Measurements from ENCODE around the gene CACNA1I. TPM values are rescaled to one million over a fixed set of nuclear protein-coding genes. Genes with fewer than 3 reads are reported as not detected.

The CACNA1I gene
- polyA plus RNA-seq, 1 experiment, result not detected

DNA sequence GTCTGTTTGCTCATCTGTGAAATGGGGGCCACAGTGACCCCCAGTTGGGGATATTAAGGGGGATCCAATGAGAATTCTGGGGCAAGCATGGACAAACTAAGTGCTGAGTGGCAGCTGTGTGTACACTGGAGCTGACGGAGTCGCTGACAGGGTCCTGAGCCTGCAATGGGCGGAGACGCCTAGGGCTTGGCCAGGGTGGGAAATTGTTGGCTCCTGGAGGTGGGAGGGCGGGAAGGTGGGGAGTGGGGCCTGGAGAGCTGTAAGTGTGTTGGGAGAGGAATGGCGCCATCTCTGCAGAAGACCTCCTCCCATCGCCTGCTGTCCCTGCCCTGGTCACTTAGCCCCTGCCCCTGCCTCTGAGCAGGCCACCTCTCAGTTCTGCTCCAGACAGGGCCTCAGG lies 7.3 kb downstream of the CACNA1I start:
- no peak overlapping the region for H3K27ac ChIP-seq (ENCODE audit: low read depth, low read length)
- H3K27me3 ChIP-seq (ENCODE audit: control insufficient read depth, insufficient read depth, low read length), result peaks cover 27% of the 10 kb centered on the region
- ChIA-PET POLR2A (no interaction called here), CTCF (no interaction called here)
- no peak for DNase-seq (ENCODE audit: low read depth, low spot score)
- no peaks in the 10 kb centered on the region; the same call in 1 of the 2 replicates for H3K9me3 ChIP-seq (ENCODE audit: control insufficient read depth, insufficient read depth, low read length)
- TF ChIP-seq CTCF (IDR thresholded peaks at IDR 0.05; ENCODE audit: low read depth, low read length), result no peak
- H3K4me3 ChIP-seq (ENCODE audit: low read depth, low read length), result no peak overlapping the region

- no peak for TF ChIP-seq CTCF (IDR thresholded peaks at IDR 0.05; ENCODE audit: low read depth, low read length)
- peaks cover 32% of the 10 kb centered on the region for H3K27me3 ChIP-seq (ENCODE audit: control insufficient read depth, insufficient read depth, low read length)
- DNase-seq (ENCODE audit: low read depth, low spot score), result no peak
- ChIA-PET POLR2A (interaction anchor here (0.7 kb wide), 1 partner anchor 326 kb away, joined by 4 read pairs; no protein-coding TSS in a partner anchor), CTCF (no interaction called here)
- H3K4me3 ChIP-seq (ENCODE audit: low read depth, low read length), result no peak overlapping the region
- H3K9me3 ChIP-seq (ENCODE audit: control insufficient read depth, insufficient read depth, low read length), result no peaks in the 10 kb centered on the region; the same call in 1 of the 2 replicates
- H3K27ac ChIP-seq (ENCODE audit: low read depth, low read length), result no peak overlapping the region
Measured at GRCh38 chr22:39580006-39580441, 9.5 kb downstream of the CACNA1I start.

- Histone ChIP-seq H3K27ac (ENCODE audit: low read depth, low read length) (no peak overlapping the region), H3K9me3 (ENCODE audit: control insufficient read depth, insufficient read depth, low read length) (no peaks in the 10 kb centered on the region; the same call in 1 of the 2 replicates), H3K4me3 (ENCODE audit: low read depth, low read length) (no peak overlapping the region), H3K27me3 (ENCODE audit: control insufficient read depth, insufficient read depth, low read length) (peaks cover 32% of the 10 kb centered on the region)
- TF ChIP-seq CTCF (IDR thresholded peaks at IDR 0.05; ENCODE audit: low read depth, low read length), result no peak
- no peak for DNase-seq (ENCODE audit: low read depth, low spot score)
- CTCF ChIA-PET, result no interaction called here
- POLR2A ChIA-PET, result no interaction called here
Measured at GRCh38 chr22:39580795-39581194, 10.2 kb downstream of the CACNA1I start.

GRCh38 chr22:39581303-39581702 lies 10.8 kb downstream of the CACNA1I start:
- H3K27me3 ChIP-seq (ENCODE audit: control insufficient read depth, insufficient read depth, low read length), result peaks cover 32% of the 10 kb centered on the region
- POLR2A ChIA-PET, result no interaction called here

More at GRCh38 chr22:39581303-39581702, 10.8 kb downstream of the CACNA1I start:
- DNase-seq (ENCODE audit: low read depth, low spot score), result no peak
- CTCF ChIA-PET, result no interaction called here
- TF ChIP-seq CTCF (IDR thresholded peaks at IDR 0.05; ENCODE audit: low read depth, low read length), result no peak
- Histone ChIP-seq H3K9me3 (ENCODE audit: control insufficient read depth, insufficient read depth, low read length) (no peaks in the 10 kb centered on the region; the same call in 1 of the 2 replicates), H3K4me3 (ENCODE audit: low read depth, low read length) (no peak overlapping the region), H3K27ac (ENCODE audit: low read depth, low read length) (no peak overlapping the region)

Measured in AG04450 (cell line).